Activated CD4-positive, alpha-beta T cell treated with anti-CD3 and anti-CD28 coated beads, Interleukin-2, amount 50 U/mL, for 48 hours (primary cell): ENCODE results near the gene LY9.
"Not testable (repeated sequence)": the region's sequence is repeated elsewhere in the genome, so short reads cannot be mapped to it uniquely, and the experiment has no call there.

Experiments
- DNase-seq, 2 experiments: peaks; one replicate each; pipeline ENCODE4 v3.0.0-alpha.2; 2020

LY9 gene

GRCh38 chr1:160776178-160776577 is 19.8 kb upstream of the LY9 start:
- DNase-seq, result no peak

- peak in 1 of 2 experiments; percentile 51 for DNase-seq
Measured at GRCh38 chr1:160777486-160778089, 18.4 kb upstream of the LY9 start.

- DNase-seq, result no peak
Measured at GRCh38 chr1:160778976-160779375, 17.0 kb upstream of the LY9 start.

GRCh38 chr1:160779626-160780397 is 16.2 kb upstream of the LY9 start:
- peak; percentile 55 to 63 for DNase-seq

- DNase-seq, result no peak
Measured at GRCh38 chr1:160780398-160780755, 15.6 kb upstream of the LY9 start.

GRCh38 chr1:160781186-160781766 is 14.7 kb upstream of the LY9 start:
- DNase-seq, result no peak

- DNase-seq, result peak in 1 of 2 experiments; percentile 35
Measured at GRCh38 chr1:160781914-160782689, 13.9 kb upstream of the LY9 start.

GRCh38 chr1:160782988-160783765 is 12.8 kb upstream of the LY9 start:
- not testable (repeated sequence) for DNase-seq

- no peak for DNase-seq
Measured at GRCh38 chr1:160789051-160789701, 6.8 kb upstream of the LY9 start.

GRCh38 chr1:160789702-160790611 is 6.0 kb upstream of the LY9 start:
- no peak for DNase-seq

- DNase-seq, result no peak
Measured at GRCh38 chr1:160794376-160794775, 1.6 kb upstream of the LY9 start.

- no peak for DNase-seq
Measured at GRCh38 chr1:160797271-160797709, 1.3 kb downstream of the LY9 start.

GRCh38 chr1:160797861-160798273 is 1.9 kb downstream of the LY9 start:
- DNase-seq, result peak; percentile 53 to 61

GRCh38 chr1:160798439-160798838 is 2.5 kb downstream of the LY9 start:
- no peak for DNase-seq

GRCh38 chr1:160799641-160800040 is 3.7 kb downstream of the LY9 start:
- no peak for DNase-seq

- DNase-seq, result no peak
Measured at GRCh38 chr1:160800142-160800541, 4.2 kb downstream of the LY9 start.

GRCh38 chr1:160800645-160801408 is 4.9 kb downstream of the LY9 start:
- DNase-seq, result no peak

GRCh38 chr1:160801836-160802580 is 6.0 kb downstream of the LY9 start:
- no peak for DNase-seq

GRCh38 chr1:160806109-160806665 is 10.2 kb downstream of the LY9 start:
- DNase-seq, result no peak
